ENCODE measurements around the gene GPR137. TPM values are rescaled to one million over a fixed set of nuclear protein-coding genes. Genes with fewer than 3 reads are reported as not detected.

The GPR137 gene
- total and polyA plus RNA-seq, 9 of the 15 experiments (the other 6 are each of a cell fraction or from before 2014, with no cell fraction given), result 0.32 to 26.7 (median 10.7) TPM

GRCh38 chr11:64331569-64332371 lies 46.1 kb downstream of the GPR137 start (continued):
- no peak for TF ChIP-seq HNRNPK (IDR thresholded peaks at IDR 0.05; ENCODE audit: low read depth, low read length, poor library complexity, severe bottlenecking)
- no peak for TF ChIP-seq ZFP1 (CRISPR knock-in tag; IDR thresholded peaks at IDR 0.05)
- no peak for TF ChIP-seq RERE (CRISPR knock-in tag; IDR thresholded peaks at IDR 0.05; ENCODE audit: borderline replicate concordance)
- peak; percentile 77 for TF ChIP-seq NR2C1 (IDR thresholded peaks at IDR 0.05)
- peak; percentile 80; the same call in 1 of the 2 replicates for TF ChIP-seq NR2C1 (tag; IDR thresholded peaks at IDR 0.05)
- TF ChIP-seq ZNF639 (CRISPR knock-in tag; conservative IDR thresholded peaks at IDR 0.05 in 1 of 2, IDR thresholded peaks at IDR 0.05 in 1 of 2), result peak in 1 of 2 experiments; percentile 72; a peak in 2 of 4 replicates
- peak; percentile 77 for TF ChIP-seq CTBP1 (IDR thresholded peaks at IDR 0.05; ENCODE audit: borderline replicate concordance)
- TF ChIP-seq BMI1 (IDR thresholded peaks at IDR 0.05; ENCODE audit: low read length), result no peak
- no peak for TF ChIP-seq POLR2H (tag; IDR thresholded peaks at IDR 0.05; ENCODE audit: low read depth)
- peak; percentile 70; the same call in 1 of the 2 replicates for TF ChIP-seq MTA3 (IDR thresholded peaks at IDR 0.05; ENCODE audit: borderline replicate concordance)
- no peak for TF ChIP-seq GABPA (tag; conservative IDR thresholded peaks at IDR 0.05; ENCODE audit: low read depth)
- TF ChIP-seq STAG1 (CRISPR knock-in tag; IDR thresholded peaks at IDR 0.05; ENCODE audit: borderline replicate concordance), result no peak
- TF ChIP-seq ILF3 (IDR thresholded peaks at IDR 0.05; ENCODE audit: borderline replicate concordance), result no peak
- no peak for TF ChIP-seq TEAD2 (tag; IDR thresholded peaks at IDR 0.05)
- TF ChIP-seq KLF1 (tag; IDR thresholded peaks at IDR 0.05), result no peak
- no peak for TF ChIP-seq RBBP5 (IDR thresholded peaks at IDR 0.05; ENCODE audit: borderline replicate concordance, insufficient read depth, low read length, poor library complexity, severe bottlenecking)
